Ishikawa (cell line): ENCODE measurements around the gene PTH2.

Source experiments
- CEBPB ChIP-seq: IDR thresholded peaks from 2 replicates; pipeline ENCODE4 v1.6.1; 2012
- CREB1 ChIP-seq: IDR thresholded peaks from 2 replicates; pipeline ENCODE4 v1.6.1; 2012; ENCODE audit warnings: low read depth
- EGR1 ChIP-seq: IDR thresholded peaks from 2 replicates; pipeline ENCODE4 v1.6.1; 2012
- EP300 ChIP-seq: IDR thresholded peaks from 2 replicates; pipeline ENCODE4 v1.6.1; 2012; ENCODE audit warnings: borderline replicate concordance
- FOXM1 ChIP-seq: IDR thresholded peaks from 2 replicates; pipeline ENCODE4 v1.6.1; 2012; ENCODE audit warnings: low read depth, borderline replicate concordance
- MAX ChIP-seq: IDR thresholded peaks from 2 replicates; pipeline ENCODE4 v1.6.1; 2012
- NFIC ChIP-seq: IDR thresholded peaks from 2 replicates; pipeline ENCODE4 v1.6.1; 2012
- RAD21 ChIP-seq: IDR thresholded peaks from 2 replicates; pipeline ENCODE4 v1.6.1; 2012; ENCODE audit warnings: low read depth
- REST ChIP-seq: IDR thresholded peaks from 2 replicates; pipeline ENCODE4 v1.6.1; 2012; ENCODE audit warnings: low read depth, mild to moderate bottlenecking
- TAF1 ChIP-seq: IDR thresholded peaks from 2 replicates; pipeline ENCODE4 v1.6.1; 2012; ENCODE audit warnings: low read depth, mild to moderate bottlenecking
- TCF12 ChIP-seq: IDR thresholded peaks from 2 replicates; pipeline ENCODE4 v1.6.1; 2012; ENCODE audit warnings: low read depth
- TEAD4 ChIP-seq: IDR thresholded peaks from 2 replicates; pipeline ENCODE4 v1.6.1; 2012
- YY1 ChIP-seq: IDR thresholded peaks from 2 replicates; pipeline ENCODE4 v1.6.1; 2012; ENCODE audit warnings: low read depth
- ZBTB7A ChIP-seq: IDR thresholded peaks from 2 replicates; pipeline ENCODE4 v1.6.1; 2012; ENCODE audit warnings: low read depth
- TF ChIP-seq, protein P1 (sequence below): IDR thresholded peaks from 2 replicates; pipeline ENCODE4 v1.6.1; 2012

The PTH2 gene

DNA sequence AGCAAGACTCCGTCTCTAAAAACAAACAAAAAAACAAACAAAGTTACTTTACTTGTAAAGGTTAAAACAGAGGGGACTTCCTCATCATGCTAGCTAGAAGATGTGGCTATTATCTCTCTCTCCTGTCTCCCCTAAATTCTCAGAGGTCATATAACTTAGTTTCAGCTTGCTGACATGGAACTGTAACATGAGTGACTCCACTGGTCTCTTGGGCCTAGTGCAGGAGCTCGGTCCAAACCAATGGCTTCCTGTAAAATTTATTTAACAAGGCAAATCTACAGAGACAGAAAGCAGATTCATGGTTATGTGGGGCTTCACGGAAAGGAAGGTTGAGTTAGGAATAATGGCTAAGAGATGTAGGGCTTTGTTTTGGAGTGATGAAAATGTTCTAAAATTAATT is 44.7 kb downstream of the PTH2 start:
- TF ChIP-seq YY1 (no peak), REST (no peak), RAD21 (no peak), TAF1 (no peak), TCF12 (no peak), TEAD4 (no peak), EP300 (no peak), NFIC (no peak), EGR1 (no peak)

DNA sequence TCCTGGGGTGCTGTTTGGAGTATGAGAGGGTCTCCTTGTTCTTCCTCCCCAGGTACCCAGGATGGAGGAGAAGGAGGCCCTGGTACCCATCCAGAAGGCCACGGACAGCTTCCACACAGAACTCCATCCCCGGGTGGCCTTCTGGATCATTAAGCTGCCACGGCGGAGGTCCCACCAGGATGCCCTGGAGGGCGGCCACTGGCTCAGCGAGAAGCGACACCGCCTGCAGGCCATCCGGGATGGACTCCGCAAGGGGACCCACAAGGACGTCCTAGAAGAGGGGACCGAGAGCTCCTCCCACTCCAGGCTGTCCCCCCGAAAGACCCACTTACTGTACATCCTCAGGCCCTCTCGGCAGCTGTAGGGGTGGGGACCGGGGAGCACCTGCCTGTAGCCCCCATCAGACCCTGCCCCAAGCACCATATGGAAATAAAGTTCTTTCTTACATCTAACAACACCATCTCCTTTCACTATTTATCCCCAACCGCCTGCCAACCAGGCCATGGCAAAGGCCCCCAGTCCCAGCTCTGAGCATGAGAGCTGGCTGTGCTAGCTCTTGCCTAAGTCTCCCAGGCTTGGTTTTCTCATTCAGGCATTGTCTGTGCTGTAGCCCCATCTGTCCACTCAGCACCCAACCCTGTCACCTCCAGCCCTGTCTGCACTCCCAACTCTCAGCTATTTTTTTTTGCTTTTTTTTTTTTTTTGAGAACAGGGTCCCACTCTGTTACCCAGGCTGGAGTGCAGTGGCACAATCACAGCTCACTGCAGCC is 48.4 kb downstream of the PTH2 start:
- TF ChIP-seq MAX: no peak
- no peak for TF ChIP-seq EGR1
- TF ChIP-seq TCF12: no peak
- TF ChIP-seq, protein P1, sequence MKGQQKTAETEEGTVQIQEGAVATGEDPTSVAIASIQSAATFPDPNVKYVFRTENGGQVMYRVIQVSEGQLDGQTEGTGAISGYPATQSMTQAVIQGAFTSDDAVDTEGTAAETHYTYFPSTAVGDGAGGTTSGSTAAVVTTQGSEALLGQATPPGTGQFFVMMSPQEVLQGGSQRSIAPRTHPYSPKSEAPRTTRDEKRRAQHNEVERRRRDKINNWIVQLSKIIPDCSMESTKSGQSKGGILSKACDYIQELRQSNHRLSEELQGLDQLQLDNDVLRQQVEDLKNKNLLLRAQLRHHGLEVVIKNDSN: no peak
- TF ChIP-seq CREB1: no peak
- no peak for TF ChIP-seq FOXM1
- no peak for TF ChIP-seq CEBPB
- TF ChIP-seq REST: no peak
- TF ChIP-seq ZBTB7A: no peak
- TF ChIP-seq YY1: no peak
- no peak for TF ChIP-seq TEAD4
- TF ChIP-seq EP300: no peak
- TF ChIP-seq TAF1: no peak
- TF ChIP-seq RAD21: no peak
- TF ChIP-seq NFIC: no peak
